Transverse colon (tissue), 4 donors: ENCODE data around the gene PSMD13.

Experiments
- EP300 ChIP-seq: sonication (generic); formaldehyde crosslinking; IDR thresholded peaks from one replicate; pipeline ENCODE4 v1.6.1; 2017; ENCODE audit warnings: antibody characterized with exemption, low read depth
- POLR2A ChIP-seq: fragments of 450-650 bp; IDR thresholded peaks from one replicate; pipeline ENCODE4 v1.6.1; 2016; ENCODE audit warnings: antibody characterized with exemption, mild to moderate bottlenecking, moderate library complexity
- POLR2AphosphoS5 ChIP-seq, 3 donors: sonication (generic); formaldehyde crosslinking; IDR thresholded peaks; one replicate each; pipeline ENCODE4 v1.6.1; 2016; ENCODE audit warnings: antibody characterized with exemption in 3 of 3
- TF ChIP-seq, protein P1 (sequence below), 5 experiments: fragments of 200-600 bp in 3 of 5; fragments of 450-650 bp in 2 of 5; sonication (generic) in 3 of 5; IDR thresholded peaks; 1 replicate in 2 of 5; 2 replicates in 3 of 5; pipeline ENCODE4 v1.5.1; 2016 to 2017; ENCODE audit warnings: antibody characterized with exemption in 5 of 5, inconsistent platforms in 3 of 5, mild to moderate bottlenecking in 2 of 5, moderate library complexity in 1 of 5

DNA sequence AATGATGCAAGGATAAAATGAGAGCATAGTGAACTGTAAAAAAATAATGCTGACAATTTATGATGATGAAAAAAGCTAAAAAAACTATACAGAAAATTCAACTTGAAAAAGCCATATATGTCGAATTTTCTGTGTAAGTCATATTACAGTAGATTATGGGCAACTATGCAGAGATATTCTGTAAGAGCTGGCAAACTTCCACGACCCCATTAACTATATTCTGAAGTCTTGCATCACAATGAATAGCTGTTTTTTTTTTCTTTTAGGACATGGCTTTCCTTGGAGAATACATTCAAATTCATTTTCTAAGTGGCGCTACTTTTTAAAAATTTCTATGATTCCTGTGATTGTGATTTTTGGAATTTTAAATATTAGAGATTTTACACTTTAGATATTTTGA, 18.4 kb downstream of the PSMD13 start:
- TF ChIP-seq POLR2AphosphoS5 (IDR thresholded peaks at IDR 0.05) (no peak), EP300 (no peak), POLR2A (no peak)
- TF ChIP-seq, protein P1, sequence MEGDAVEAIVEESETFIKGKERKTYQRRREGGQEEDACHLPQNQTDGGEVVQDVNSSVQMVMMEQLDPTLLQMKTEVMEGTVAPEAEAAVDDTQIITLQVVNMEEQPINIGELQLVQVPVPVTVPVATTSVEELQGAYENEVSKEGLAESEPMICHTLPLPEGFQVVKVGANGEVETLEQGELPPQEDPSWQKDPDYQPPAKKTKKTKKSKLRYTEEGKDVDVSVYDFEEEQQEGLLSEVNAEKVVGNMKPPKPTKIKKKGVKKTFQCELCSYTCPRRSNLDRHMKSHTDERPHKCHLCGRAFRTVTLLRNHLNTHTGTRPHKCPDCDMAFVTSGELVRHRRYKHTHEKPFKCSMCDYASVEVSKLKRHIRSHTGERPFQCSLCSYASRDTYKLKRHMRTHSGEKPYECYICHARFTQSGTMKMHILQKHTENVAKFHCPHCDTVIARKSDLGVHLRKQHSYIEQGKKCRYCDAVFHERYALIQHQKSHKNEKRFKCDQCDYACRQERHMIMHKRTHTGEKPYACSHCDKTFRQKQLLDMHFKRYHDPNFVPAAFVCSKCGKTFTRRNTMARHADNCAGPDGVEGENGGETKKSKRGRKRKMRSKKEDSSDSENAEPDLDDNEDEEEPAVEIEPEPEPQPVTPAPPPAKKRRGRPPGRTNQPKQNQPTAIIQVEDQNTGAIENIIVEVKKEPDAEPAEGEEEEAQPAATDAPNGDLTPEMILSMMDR (IDR thresholded peaks at IDR 0.05): no peak
